ENCODE results near the gene CDK14. TPM values are rescaled to one million over a fixed set of nuclear protein-coding genes. Genes with fewer than 3 reads are reported as not detected.

The CDK14 gene
- total RNA-seq, 2 donors from 2014 or later: 8.7 to 13.4 TPM

DNA sequence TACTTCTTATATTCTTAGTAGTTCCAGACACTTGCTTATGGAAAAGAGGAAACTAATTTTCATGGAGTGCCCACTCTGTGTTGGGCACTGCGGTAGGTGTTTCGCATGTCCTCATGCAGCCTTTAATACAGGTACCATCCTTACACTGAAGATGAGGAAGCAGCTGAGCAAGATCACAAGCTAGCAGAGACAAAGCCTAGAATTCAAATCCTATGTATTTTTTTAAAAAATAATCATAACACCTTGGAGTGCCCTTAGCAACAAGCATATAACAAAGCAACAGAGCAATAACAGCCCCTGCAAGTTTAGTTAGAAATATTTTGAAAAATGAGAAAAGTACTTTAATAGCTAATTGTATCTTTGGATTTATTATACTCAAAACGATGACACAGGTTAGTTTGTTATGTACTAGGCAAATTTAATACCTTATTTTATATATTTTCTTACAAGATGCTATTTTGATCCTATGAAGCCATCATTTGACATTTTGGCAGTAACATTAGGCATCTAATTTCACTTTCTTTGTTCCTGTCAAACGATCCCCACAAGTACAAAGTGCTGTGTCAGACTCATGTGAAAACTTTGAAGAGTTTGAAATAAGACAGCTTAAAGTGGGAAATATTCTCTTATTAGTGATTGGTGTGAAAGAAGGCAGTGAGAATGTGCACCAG lies 245.8 kb downstream of the CDK14 start:
- no peak for DNase-seq
- Histone ChIP-seq H3K4me1 (ENCODE audit: control insufficient read depth, insufficient read depth, low read length) (peaks cover 3% of the 10 kb centered on the region), H3K27ac (ENCODE audit: low read depth, low read length) (no peak overlapping the region), H3K9me3 (ENCODE audit: control insufficient read depth, low read length) (peaks cover 28% of the 10 kb centered on the region), H3K9ac (ENCODE audit: extremely low read depth, low read length, poor library complexity, severe bottlenecking) (no peak overlapping the region), H3K27me3 (ENCODE audit: control insufficient read depth, insufficient read depth, low read length, poor library complexity, severe bottlenecking) (no peaks in the 10 kb centered on the region), H3K4me3 (ENCODE audit: low read length) (no peak overlapping the region), H3K36me3 (ENCODE audit: control insufficient read depth, insufficient read depth, low read length) (no peaks in the 10 kb centered on the region)
- Mint-ChIP-seq H3K4me3 (no peak overlapping the region), H3K27me3 (ENCODE audit: insufficient read depth) (no peaks in the 10 kb centered on the region), H3K9me3 (peaks cover 29% of the 10 kb centered on the region), H3K4me1 (no peaks in the 10 kb centered on the region), H3K27ac (no peak overlapping the region), H3K36me3 (ENCODE audit: low read depth) (peaks cover 8% of the 10 kb centered on the region)
- 94% methylated on average over 3 of the region's 4 CpGs; no CpG with 5 or more reads in 1 of the 2 experiments for WGBS, 2 experiments (ENCODE audit: insufficient coverage in 1 of 2, insufficient read length in 1 of 2)
- no peak for TF ChIP-seq CTCF (conservative IDR thresholded peaks at IDR 0.05)

- H3K4me1 ChIP-seq (ENCODE audit: control insufficient read depth, insufficient read depth, low read length): peaks cover 3% of the 10 kb centered on the region
- no peaks in the 10 kb centered on the region for H3K36me3 ChIP-seq (ENCODE audit: control insufficient read depth, insufficient read depth, low read length)
- H3K4me1 Mint-ChIP-seq: no peaks in the 10 kb centered on the region
- no peak for DNase-seq
- H3K36me3 Mint-ChIP-seq (ENCODE audit: low read depth): peaks cover 8% of the 10 kb centered on the region
- H3K4me3 Mint-ChIP-seq: no peak overlapping the region
- H3K9ac ChIP-seq (ENCODE audit: extremely low read depth, low read length, poor library complexity, severe bottlenecking): no peak overlapping the region
- H3K27me3 ChIP-seq (ENCODE audit: control insufficient read depth, insufficient read depth, low read length, poor library complexity, severe bottlenecking): no peaks in the 10 kb centered on the region
- no peak overlapping the region for H3K27ac ChIP-seq (ENCODE audit: low read depth, low read length)
- H3K27ac Mint-ChIP-seq: no peak overlapping the region
- H3K27me3 Mint-ChIP-seq (ENCODE audit: insufficient read depth): no peaks in the 10 kb centered on the region
- peaks cover 26% of the 10 kb centered on the region for H3K9me3 ChIP-seq (ENCODE audit: control insufficient read depth, low read length)
- TF ChIP-seq CTCF (conservative IDR thresholded peaks at IDR 0.05): no peak
- 83 to 98% methylated on average over 3 to 4 of the region's 4 CpGs for WGBS, 2 experiments (ENCODE audit: insufficient coverage in 1 of 2, insufficient read length in 1 of 2)
- H3K4me3 ChIP-seq (ENCODE audit: low read length): no peak overlapping the region
- H3K9me3 Mint-ChIP-seq: peaks cover 28% of the 10 kb centered on the region
Observed at GRCh38 chr7:90842430-90842788, 246.3 kb downstream of the CDK14 start.

DNA sequence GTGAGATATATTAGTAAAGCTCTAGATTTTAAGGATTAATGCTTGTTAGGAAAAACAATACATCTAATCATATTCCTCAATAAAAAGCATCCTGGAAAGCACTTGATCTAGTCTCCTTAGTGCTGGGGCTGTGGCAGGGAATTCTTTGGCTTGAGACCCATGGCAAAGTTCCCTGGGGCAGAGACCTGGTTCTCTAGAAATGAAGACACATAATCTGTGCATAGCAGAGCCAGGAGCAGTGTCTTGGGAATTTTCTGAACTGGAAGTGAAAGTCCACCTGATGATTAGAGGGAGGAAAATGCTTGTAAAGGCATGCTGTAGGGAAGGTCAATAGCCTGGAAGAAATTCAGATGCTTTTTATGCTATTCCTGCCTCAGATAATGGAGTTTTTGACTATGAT lies 247.4 kb downstream of the CDK14 start:
- H3K27ac ChIP-seq (ENCODE audit: low read depth, low read length): no peak overlapping the region
- no peak overlapping the region for H3K9ac ChIP-seq (ENCODE audit: extremely low read depth, low read length, poor library complexity, severe bottlenecking)
- Mint-ChIP-seq H3K4me1 (no peaks in the 10 kb centered on the region), H3K9me3 (peaks cover 19% of the 10 kb centered on the region), H3K36me3 (ENCODE audit: low read depth) (peaks cover 5% of the 10 kb centered on the region), H3K27me3 (ENCODE audit: insufficient read depth) (no peaks in the 10 kb centered on the region), H3K4me3 (no peak overlapping the region), H3K27ac (no peak overlapping the region)
- H3K9me3 ChIP-seq (ENCODE audit: control insufficient read depth, low read length): peaks cover 16% of the 10 kb centered on the region
- no peak for DNase-seq
- H3K27me3 ChIP-seq (ENCODE audit: control insufficient read depth, insufficient read depth, low read length, poor library complexity, severe bottlenecking): no peaks in the 10 kb centered on the region
- TF ChIP-seq CTCF (conservative IDR thresholded peaks at IDR 0.05): no peak
- H3K4me1 ChIP-seq (ENCODE audit: control insufficient read depth, insufficient read depth, low read length): peaks cover 3% of the 10 kb centered on the region
- H3K36me3 ChIP-seq (ENCODE audit: control insufficient read depth, insufficient read depth, low read length): no peaks in the 10 kb centered on the region
- no peak overlapping the region for H3K4me3 ChIP-seq (ENCODE audit: low read length)
